MM.1S (cell line): Measurements from ENCODE around the gene NPHS1.

Source experiments
- DNase-seq: peaks from one replicate; pipeline ENCODE4 v3.0.0-alpha.2; 2015
- H2AFZ ChIP-seq: fragments of 300-600 bp; sonication (generic); 2 replicates; pipeline ENCODE4 v1.6.0; 2016; ENCODE audit warnings: antibody characterized with exemption, low read length
- H3F3A ChIP-seq: fragments of 300-600 bp; sonication (generic); 2 replicates; pipeline ENCODE4 v1.6.1; 2016; ENCODE audit warnings: mild to moderate bottlenecking, antibody characterized with exemption, low read length, moderate library complexity, mixed read lengths; ENCODE audit not compliant: insufficient read depth
- H3K27ac ChIP-seq: fragments of 300-600 bp; sonication (generic); 2 replicates; pipeline ENCODE4 v1.5.1; 2016; ENCODE audit warnings: mild to moderate bottlenecking, low read length
- H3K27me3 ChIP-seq: fragments of 300-600 bp; sonication (generic); replicated peaks from 2 replicates; pipeline ENCODE4 v1.6.0; 2016; ENCODE audit warnings: low read length; ENCODE audit not compliant: insufficient read depth
- H3K36me3 ChIP-seq: fragments of 300-600 bp; sonication (generic); replicated peaks from 2 replicates; pipeline ENCODE4 v1.6.1; 2016; ENCODE audit warnings: mild to moderate bottlenecking, low read length, mixed read lengths; ENCODE audit not compliant: insufficient read depth
- H3K4me1 ChIP-seq: fragments of 300-600 bp; sonication (generic); 2 replicates; pipeline ENCODE4 v1.6.1; 2016; ENCODE audit warnings: low read length, mixed read lengths
- H3K4me2 ChIP-seq: fragments of 300-600 bp; sonication (generic); 2 replicates; pipeline ENCODE4 v1.6.0; 2016; ENCODE audit warnings: low read depth, low read length
- H3K4me3 ChIP-seq: fragments of 300-600 bp; sonication (generic); 2 replicates; pipeline ENCODE4 v1.5.1; 2016; ENCODE audit warnings: low read length, mixed read lengths
- H3K79me2 ChIP-seq: fragments of 300-600 bp; sonication (generic); 2 replicates; pipeline ENCODE4 v1.6.1; 2016; ENCODE audit warnings: mixed run types, low read length, mixed read lengths
- H3K9ac ChIP-seq: fragments of 300-600 bp; sonication (generic); 2 replicates; pipeline ENCODE4 v1.6.1; 2016; ENCODE audit warnings: low read length, mixed read lengths
- H3K9me2 ChIP-seq: fragments of 300-600 bp; sonication (generic); replicated peaks from 2 replicates; pipeline ENCODE4 v1.6.1; 2016; ENCODE audit warnings: mild to moderate bottlenecking, low read length, mixed read lengths; ENCODE audit not compliant: insufficient read depth
- H3K9me3 ChIP-seq: fragments of 300-600 bp; sonication (generic); replicated peaks from 2 replicates; pipeline ENCODE4 v1.6.1; 2016; ENCODE audit warnings: mild to moderate bottlenecking, low read length, mixed read lengths; ENCODE audit not compliant: insufficient read depth
- H4K20me1 ChIP-seq: fragments of 300-600 bp; sonication (generic); 2 replicates; pipeline ENCODE4 v1.6.1; 2016; ENCODE audit warnings: mild to moderate bottlenecking, low read length, moderate library complexity, mixed read lengths; ENCODE audit not compliant: insufficient read depth
- EZH2 ChIP-seq: fragments of 300-600 bp; sonication (generic); optimal IDR thresholded peaks from 2 replicates; pipeline ENCODE3; 2017; ENCODE audit warnings: low read depth, mild to moderate bottlenecking, antibody characterized with exemption, low read length, mixed read lengths
- EZH2phosphoT487 ChIP-seq: fragments of 300-600 bp; sonication (generic); IDR thresholded peaks from 2 replicates; pipeline ENCODE4 v1.6.1; 2018; ENCODE audit warnings: antibody characterized with exemption, low read length
- TF ChIP-seq, protein P1 (sequence below): fragments of 300-600 bp; sonication (generic); IDR thresholded peaks from 2 replicates; pipeline ENCODE4 v1.5.1; 2016; ENCODE audit warnings: antibody characterized with exemption, low read length, mixed read lengths

NPHS1 gene

DNA sequence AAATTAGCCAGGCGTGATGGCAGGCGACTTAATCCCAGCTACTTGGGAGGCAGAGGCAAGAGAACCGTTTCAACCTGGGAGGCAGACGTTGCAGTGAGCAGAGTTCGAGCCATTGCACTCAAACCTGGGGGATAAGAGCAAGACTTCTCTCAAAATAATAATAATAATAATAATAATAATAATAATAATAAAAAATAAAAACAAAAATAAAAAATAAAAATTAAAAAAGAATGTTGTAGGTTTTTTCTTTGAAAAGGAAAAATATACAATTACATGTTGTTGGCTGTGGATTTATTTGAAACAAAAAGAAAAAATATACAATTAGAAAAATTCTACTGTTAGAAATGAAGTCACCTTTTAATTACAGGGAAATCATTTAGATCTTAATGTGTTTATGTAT lies 28.2 kb downstream of the NPHS1 start:
- no peaks in the 10 kb centered on the region for H3K4me1 ChIP-seq
- H3K27me3 ChIP-seq, result peaks cover 62% of the 10 kb centered on the region
- H2AFZ ChIP-seq, result no peak overlapping the region
- no peak for TF ChIP-seq EZH2phosphoT487
- TF ChIP-seq, protein P1, sequence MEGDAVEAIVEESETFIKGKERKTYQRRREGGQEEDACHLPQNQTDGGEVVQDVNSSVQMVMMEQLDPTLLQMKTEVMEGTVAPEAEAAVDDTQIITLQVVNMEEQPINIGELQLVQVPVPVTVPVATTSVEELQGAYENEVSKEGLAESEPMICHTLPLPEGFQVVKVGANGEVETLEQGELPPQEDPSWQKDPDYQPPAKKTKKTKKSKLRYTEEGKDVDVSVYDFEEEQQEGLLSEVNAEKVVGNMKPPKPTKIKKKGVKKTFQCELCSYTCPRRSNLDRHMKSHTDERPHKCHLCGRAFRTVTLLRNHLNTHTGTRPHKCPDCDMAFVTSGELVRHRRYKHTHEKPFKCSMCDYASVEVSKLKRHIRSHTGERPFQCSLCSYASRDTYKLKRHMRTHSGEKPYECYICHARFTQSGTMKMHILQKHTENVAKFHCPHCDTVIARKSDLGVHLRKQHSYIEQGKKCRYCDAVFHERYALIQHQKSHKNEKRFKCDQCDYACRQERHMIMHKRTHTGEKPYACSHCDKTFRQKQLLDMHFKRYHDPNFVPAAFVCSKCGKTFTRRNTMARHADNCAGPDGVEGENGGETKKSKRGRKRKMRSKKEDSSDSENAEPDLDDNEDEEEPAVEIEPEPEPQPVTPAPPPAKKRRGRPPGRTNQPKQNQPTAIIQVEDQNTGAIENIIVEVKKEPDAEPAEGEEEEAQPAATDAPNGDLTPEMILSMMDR, result no peak
- no peak for TF ChIP-seq EZH2
- no peak overlapping the region for H3K27ac ChIP-seq
- no peaks in the 10 kb centered on the region for H3F3A ChIP-seq
- no peaks in the 10 kb centered on the region for H3K9me3 ChIP-seq
- no peaks in the 10 kb centered on the region for H3K79me2 ChIP-seq
- no peaks in the 10 kb centered on the region for H4K20me1 ChIP-seq
- H3K9ac ChIP-seq, result no peak overlapping the region
- no peaks in the 10 kb centered on the region for H3K9me2 ChIP-seq
- H3K36me3 ChIP-seq, result no peaks in the 10 kb centered on the region
- no peak overlapping the region for H3K4me2 ChIP-seq
- no peak overlapping the region for H3K4me3 ChIP-seq
- DNase-seq, result no peak

DNA sequence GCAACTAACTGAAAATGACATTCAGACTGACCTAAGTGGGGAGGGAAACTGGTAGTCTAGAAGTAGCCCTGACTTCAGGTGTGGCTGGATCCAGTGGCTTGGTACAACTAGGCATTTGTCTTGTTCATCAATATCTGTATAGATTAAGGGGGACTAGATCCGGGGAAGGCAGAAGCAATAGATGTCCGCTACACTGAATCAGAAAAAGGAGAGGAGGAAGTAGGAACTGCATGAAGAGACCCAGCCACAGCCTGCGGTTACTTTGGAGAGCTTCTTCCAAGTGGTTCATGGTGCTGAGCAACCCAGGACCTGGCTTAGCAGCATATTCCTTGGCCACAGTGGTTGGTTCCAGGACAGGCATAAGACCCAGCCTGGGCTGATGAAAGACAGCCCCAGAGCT lies 29.7 kb downstream of the NPHS1 start:
- Histone ChIP-seq H3K9me2 (no peaks in the 10 kb centered on the region), H3K4me2 (no peak overlapping the region), H3K27ac (no peak overlapping the region), H3K4me3 (no peak overlapping the region), H3K27me3 (peaks cover 73% of the 10 kb centered on the region), H3F3A (no peaks in the 10 kb centered on the region), H3K9ac (no peak overlapping the region), H3K9me3 (no peaks in the 10 kb centered on the region), H3K36me3 (no peaks in the 10 kb centered on the region), H2AFZ (no peak overlapping the region), H3K79me2 (no peaks in the 10 kb centered on the region), H4K20me1 (no peaks in the 10 kb centered on the region), H3K4me1 (no peaks in the 10 kb centered on the region)
- TF ChIP-seq EZH2phosphoT487 (no peak), EZH2 (no peak)
- TF ChIP-seq, protein P1, result no peak
- no peak for DNase-seq

DNA sequence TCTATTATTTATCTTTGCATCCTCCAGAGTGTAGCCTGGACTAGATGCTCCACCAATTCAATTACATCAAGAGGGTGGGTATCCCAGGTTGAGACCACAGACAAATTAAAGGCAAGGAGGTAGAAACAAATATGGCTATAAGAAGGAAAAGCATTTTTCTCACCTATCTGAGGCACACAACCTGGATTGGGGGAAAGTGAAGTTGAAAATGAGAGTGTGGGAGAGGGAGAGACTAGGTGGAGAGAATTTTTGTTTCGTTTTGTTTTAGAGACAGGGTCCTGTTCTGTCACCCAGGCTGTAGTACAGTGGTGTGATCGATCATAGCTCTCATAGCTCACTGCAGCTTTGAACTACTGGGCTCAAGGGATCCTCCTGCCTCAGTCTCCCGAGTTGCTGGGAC lies 33.9 kb downstream of the NPHS1 start:
- H3K27me3 ChIP-seq, result peaks cover 84% of the 10 kb centered on the region
- H3K36me3 ChIP-seq, result no peaks in the 10 kb centered on the region
- no peaks in the 10 kb centered on the region for H3K9me2 ChIP-seq
- H3K79me2 ChIP-seq, result no peaks in the 10 kb centered on the region
- no peak overlapping the region for H3K4me2 ChIP-seq
- no peak for DNase-seq
- H3K4me1 ChIP-seq, result no peaks in the 10 kb centered on the region
- H2AFZ ChIP-seq, result no peak overlapping the region
- H3K9me3 ChIP-seq, result no peaks in the 10 kb centered on the region
- H3K9ac ChIP-seq, result no peak overlapping the region
- no peaks in the 10 kb centered on the region for H4K20me1 ChIP-seq
- H3F3A ChIP-seq, result no peaks in the 10 kb centered on the region
- no peak overlapping the region for H3K27ac ChIP-seq
- no peak overlapping the region for H3K4me3 ChIP-seq
- TF ChIP-seq, protein P1, result no peak
- TF ChIP-seq EZH2phosphoT487, result no peak
- no peak for TF ChIP-seq EZH2
